ENCODE measurements around the gene ENOX1.

The ENOX1 gene

DNA sequence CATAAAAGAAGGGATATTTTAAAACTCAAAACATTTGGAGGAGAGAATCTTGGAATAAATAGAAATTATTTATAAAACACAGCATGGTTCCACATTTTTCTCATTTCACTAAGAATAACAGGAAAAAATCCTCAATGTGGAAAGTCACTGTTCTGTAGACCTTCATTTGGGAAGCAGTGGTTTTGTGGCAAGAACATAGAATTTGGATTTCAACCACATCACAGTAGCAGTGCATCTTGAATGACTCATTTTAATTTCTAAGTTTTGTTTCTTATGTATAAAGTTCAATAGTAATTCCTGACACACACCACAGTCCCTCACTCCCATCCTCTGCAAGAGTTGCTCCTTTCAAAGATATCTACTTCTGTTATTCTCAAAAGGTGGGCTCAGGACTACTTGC lies 264.0 kb downstream of the ENOX1 start:
- no peak overlapping the region for H3K27ac ChIP-seq (ENCODE audit: low read length)
- H3K79me2 ChIP-seq (ENCODE audit: low read length) = no peaks in the 10 kb centered on the region
- no peak overlapping the region for H2AFZ ChIP-seq (ENCODE audit: low read depth, low read length)
- H3K36me3 ChIP-seq (replicated peaks; ENCODE audit: low read depth, low read length) = no peaks in the 10 kb centered on the region
- H4K20me1 ChIP-seq (ENCODE audit: insufficient read depth, low read length) = no peaks in the 10 kb centered on the region
- H3K9me3 ChIP-seq (ENCODE audit: insufficient read depth, low read length) = no peaks in the 10 kb centered on the region
- H3K27me3 ChIP-seq (ENCODE audit: low read depth, low read length) = no peaks in the 10 kb centered on the region
- TF ChIP-seq EZH2phosphoT487 (IDR thresholded peaks at IDR 0.05; ENCODE audit: low read depth) = no peak
- TF ChIP-seq, protein P1, sequence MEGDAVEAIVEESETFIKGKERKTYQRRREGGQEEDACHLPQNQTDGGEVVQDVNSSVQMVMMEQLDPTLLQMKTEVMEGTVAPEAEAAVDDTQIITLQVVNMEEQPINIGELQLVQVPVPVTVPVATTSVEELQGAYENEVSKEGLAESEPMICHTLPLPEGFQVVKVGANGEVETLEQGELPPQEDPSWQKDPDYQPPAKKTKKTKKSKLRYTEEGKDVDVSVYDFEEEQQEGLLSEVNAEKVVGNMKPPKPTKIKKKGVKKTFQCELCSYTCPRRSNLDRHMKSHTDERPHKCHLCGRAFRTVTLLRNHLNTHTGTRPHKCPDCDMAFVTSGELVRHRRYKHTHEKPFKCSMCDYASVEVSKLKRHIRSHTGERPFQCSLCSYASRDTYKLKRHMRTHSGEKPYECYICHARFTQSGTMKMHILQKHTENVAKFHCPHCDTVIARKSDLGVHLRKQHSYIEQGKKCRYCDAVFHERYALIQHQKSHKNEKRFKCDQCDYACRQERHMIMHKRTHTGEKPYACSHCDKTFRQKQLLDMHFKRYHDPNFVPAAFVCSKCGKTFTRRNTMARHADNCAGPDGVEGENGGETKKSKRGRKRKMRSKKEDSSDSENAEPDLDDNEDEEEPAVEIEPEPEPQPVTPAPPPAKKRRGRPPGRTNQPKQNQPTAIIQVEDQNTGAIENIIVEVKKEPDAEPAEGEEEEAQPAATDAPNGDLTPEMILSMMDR (IDR thresholded peaks at IDR 0.05; ENCODE audit: low read depth, low read length) = no peak
- H3K4me2 ChIP-seq (ENCODE audit: low read length) = no peak overlapping the region
- H3K9ac ChIP-seq (ENCODE audit: low read length) = no peak overlapping the region
- H3K4me1 ChIP-seq (ENCODE audit: low read length) = peaks cover 5% of the 10 kb centered on the region; the same call in 1 of the 2 replicates
- no peak overlapping the region for H3K4me3 ChIP-seq (ENCODE audit: low read length)

DNA sequence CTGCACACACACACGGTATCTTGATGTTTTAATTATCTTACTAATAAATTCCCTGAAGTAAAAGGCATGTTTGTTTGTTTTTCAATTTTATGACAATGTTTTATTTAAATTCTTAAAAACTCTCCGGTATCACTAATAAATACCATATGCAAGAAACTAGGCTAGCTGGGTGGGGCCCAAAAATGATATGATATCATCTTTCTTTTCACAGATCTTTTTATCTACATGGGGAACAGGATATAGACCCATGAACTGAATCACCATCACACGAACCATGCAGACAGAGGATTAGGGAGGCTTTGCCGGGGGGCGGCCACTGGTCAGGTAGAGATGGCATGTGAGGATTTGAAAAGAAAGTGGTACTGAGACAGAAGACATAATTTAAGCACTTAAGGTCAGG lies 266.4 kb downstream of the ENOX1 start:
- Histone ChIP-seq H3K9me3 (ENCODE audit: insufficient read depth, low read length) (no peaks in the 10 kb centered on the region), H3K27ac (ENCODE audit: low read length) (no peak overlapping the region), H3K27me3 (ENCODE audit: low read depth, low read length) (no peaks in the 10 kb centered on the region), H4K20me1 (ENCODE audit: insufficient read depth, low read length) (no peaks in the 10 kb centered on the region), H3K79me2 (ENCODE audit: low read length) (no peaks in the 10 kb centered on the region), H3K9ac (ENCODE audit: low read length) (no peak overlapping the region), H3K4me3 (ENCODE audit: low read length) (no peak overlapping the region), H3K4me1 (ENCODE audit: low read length) (peaks cover 5% of the 10 kb centered on the region; the same call in 1 of the 2 replicates), H3K36me3 (replicated peaks; ENCODE audit: low read depth, low read length) (no peaks in the 10 kb centered on the region), H3K4me2 (ENCODE audit: low read length) (no peak overlapping the region), H2AFZ (ENCODE audit: low read depth, low read length) (no peak overlapping the region)
- TF ChIP-seq, protein P1 (IDR thresholded peaks at IDR 0.05; ENCODE audit: low read depth, low read length) = no peak
- TF ChIP-seq EZH2phosphoT487 (IDR thresholded peaks at IDR 0.05; ENCODE audit: low read depth) = no peak

DNA sequence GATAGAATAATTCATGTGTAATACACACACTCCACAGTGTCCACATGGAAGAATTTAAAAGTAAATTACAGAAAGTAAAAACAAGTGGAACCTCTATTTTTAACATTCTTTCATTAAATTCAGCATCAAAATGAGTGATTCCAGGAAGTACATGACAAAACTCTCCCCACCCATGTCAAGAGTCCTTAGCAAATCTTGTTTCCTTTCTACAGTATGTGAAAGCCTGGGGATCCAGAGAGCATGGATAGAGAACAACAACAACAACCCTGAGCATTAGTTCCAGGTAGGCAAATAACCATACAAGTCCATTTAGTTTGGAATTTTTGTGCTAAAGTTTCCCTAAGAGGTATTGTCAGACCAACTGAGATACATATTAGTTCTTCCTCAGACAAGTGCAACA lies 267.9 kb downstream of the ENOX1 start:
- Histone ChIP-seq H3K36me3 (replicated peaks; ENCODE audit: low read depth, low read length) (no peaks in the 10 kb centered on the region), H3K4me1 (ENCODE audit: low read length) (peaks cover 5% of the 10 kb centered on the region; the same call in 1 of the 2 replicates), H3K79me2 (ENCODE audit: low read length) (no peaks in the 10 kb centered on the region), H3K9me3 (ENCODE audit: insufficient read depth, low read length) (no peaks in the 10 kb centered on the region), H3K9ac (ENCODE audit: low read length) (no peak overlapping the region), H3K27me3 (ENCODE audit: low read depth, low read length) (no peaks in the 10 kb centered on the region), H3K27ac (ENCODE audit: low read length) (no peak overlapping the region), H2AFZ (ENCODE audit: low read depth, low read length) (no peak overlapping the region), H3K4me3 (ENCODE audit: low read length) (no peak overlapping the region), H4K20me1 (ENCODE audit: insufficient read depth, low read length) (no peaks in the 10 kb centered on the region), H3K4me2 (ENCODE audit: low read length) (no peak overlapping the region)
- no peak for TF ChIP-seq EZH2phosphoT487 (IDR thresholded peaks at IDR 0.05; ENCODE audit: low read depth)
- TF ChIP-seq, protein P1 (IDR thresholded peaks at IDR 0.05; ENCODE audit: low read depth, low read length) = no peak

DNA sequence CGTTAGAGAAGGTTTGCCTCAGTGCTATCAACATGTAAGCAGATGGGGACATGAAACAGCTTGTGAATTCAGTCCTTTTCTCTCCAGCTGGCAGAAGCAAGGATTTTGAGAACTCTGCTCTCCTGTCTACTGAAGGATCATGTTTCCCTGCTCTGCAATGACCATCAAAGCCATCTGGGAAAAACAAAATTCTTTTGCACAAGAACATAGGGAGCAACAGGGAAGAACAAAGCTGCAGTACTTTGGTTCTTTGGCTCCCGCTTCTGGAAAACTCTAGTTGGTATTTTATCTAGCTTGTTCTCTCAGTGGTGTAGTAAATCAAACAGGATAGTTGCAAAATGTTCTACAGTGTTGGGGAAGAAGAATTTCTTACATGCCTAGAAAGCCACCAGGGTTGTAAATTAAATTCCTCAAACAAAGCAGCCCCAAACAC lies 270.4 kb downstream of the ENOX1 start:
- H3K36me3 ChIP-seq (replicated peaks; ENCODE audit: low read depth, low read length) = no peaks in the 10 kb centered on the region
- no peak overlapping the region for H3K27ac ChIP-seq (ENCODE audit: low read length)
- no peaks in the 10 kb centered on the region for H3K9me3 ChIP-seq (ENCODE audit: insufficient read depth, low read length)
- H3K27me3 ChIP-seq (ENCODE audit: low read depth, low read length) = no peaks in the 10 kb centered on the region
- no peak overlapping the region for H3K4me3 ChIP-seq (ENCODE audit: low read length)
- no peak overlapping the region for H3K4me2 ChIP-seq (ENCODE audit: low read length)
- H3K4me1 ChIP-seq (ENCODE audit: low read length) = peaks cover 5% of the 10 kb centered on the region; the same call in 1 of the 2 replicates
- H2AFZ ChIP-seq (ENCODE audit: low read depth, low read length) = no peak overlapping the region
- no peaks in the 10 kb centered on the region for H4K20me1 ChIP-seq (ENCODE audit: insufficient read depth, low read length)
- TF ChIP-seq, protein P1 (IDR thresholded peaks at IDR 0.05; ENCODE audit: low read depth, low read length) = no peak
- TF ChIP-seq EZH2phosphoT487 (IDR thresholded peaks at IDR 0.05; ENCODE audit: low read depth) = no peak
- H3K79me2 ChIP-seq (ENCODE audit: low read length) = no peaks in the 10 kb centered on the region
- no peak overlapping the region for H3K9ac ChIP-seq (ENCODE audit: low read length)
